Trophoblast cell (in vitro differentiated cells and primary cell): Measurements from ENCODE around the gene NAA30.

ENCODE experiments used
- DNase-seq, 2 donors: peaks; one replicate each; pipeline ENCODE4 v3.0.0-alpha.2; 2016
- H2AFZ ChIP-seq: 2 replicates; pipeline ENCODE4 v1.6.1; 2013; ENCODE audit warnings: low read length, moderate library complexity, mild to moderate bottlenecking; ENCODE audit not compliant: insufficient read depth, poor library complexity
- H2AK5ac ChIP-seq: 2 replicates; pipeline ENCODE4 v1.6.1; 2013; ENCODE audit warnings: mild to moderate bottlenecking, low read length
- H2BK120ac ChIP-seq: 2 replicates; pipeline ENCODE4 v1.6.1; 2013; ENCODE audit warnings: low read length, mild to moderate bottlenecking, moderate library complexity; ENCODE audit not compliant: insufficient read depth, poor library complexity
- H2BK12ac ChIP-seq: 2 replicates; pipeline ENCODE4 v1.6.1; 2013; ENCODE audit warnings: mild to moderate bottlenecking, low read length, moderate library complexity
- H2BK5ac ChIP-seq: 2 replicates; pipeline ENCODE4 v1.6.1; 2013; ENCODE audit warnings: low read length, low read depth, moderate library complexity, mild to moderate bottlenecking; ENCODE audit not compliant: poor library complexity
- H3K14ac ChIP-seq: 2 replicates; pipeline ENCODE4 v1.6.1; 2013; ENCODE audit warnings: mild to moderate bottlenecking, low read length
- H3K18ac ChIP-seq: 2 replicates; pipeline ENCODE4 v1.6.1; 2013; ENCODE audit warnings: mild to moderate bottlenecking, low read length
- H3K23ac ChIP-seq: 2 replicates; pipeline ENCODE4 v1.6.1; 2013; ENCODE audit warnings: low read length
- H3K27ac ChIP-seq: 2 replicates; pipeline ENCODE4 v1.5.1; 2013; ENCODE audit warnings: low read depth, mild to moderate bottlenecking, inconsistent platforms, low read length, moderate library complexity
- H3K27me3 ChIP-seq: 2 replicates; pipeline ENCODE4 v1.6.1; 2013; ENCODE audit warnings: inconsistent platforms, mild to moderate bottlenecking, low read length, moderate library complexity; ENCODE audit not compliant: insufficient read depth
- H3K36me3 ChIP-seq, 2 experiments: 1 replicate in 1 of 2; 2 replicates in 1 of 2; pipeline ENCODE4 v1.6.1; 2013; ENCODE audit warnings: low read length in 2 of 2, mild to moderate bottlenecking in 2 of 2, moderate library complexity in 1 of 2; ENCODE audit not compliant: insufficient read depth in 2 of 2, control insufficient read depth in 1 of 2
- H3K4ac ChIP-seq: 2 replicates; pipeline ENCODE4 v1.6.1; 2013; ENCODE audit warnings: low read depth, mild to moderate bottlenecking, low read length, moderate library complexity
- H3K4me1 ChIP-seq, 2 experiments: 1 replicate in 1 of 2; 2 replicates in 1 of 2; pipeline ENCODE4 v1.6.1; 2013; ENCODE audit warnings: low read length in 2 of 2, mild to moderate bottlenecking in 2 of 2, moderate library complexity in 1 of 2; ENCODE audit not compliant: insufficient read depth in 2 of 2, control insufficient read depth in 1 of 2
- H3K4me2 ChIP-seq: 2 replicates; pipeline ENCODE4 v1.6.1; 2013; ENCODE audit warnings: inconsistent platforms, mild to moderate bottlenecking, low read length, moderate library complexity
- H3K4me3 ChIP-seq: 2 replicates; pipeline ENCODE4 v1.5.1; 2013; ENCODE audit warnings: mild to moderate bottlenecking, low read depth, low read length, inconsistent platforms
- H3K79me1 ChIP-seq: one replicate; pipeline ENCODE4 v1.6.1; 2013; ENCODE audit warnings: low read length
- H3K79me2 ChIP-seq: 2 replicates; pipeline ENCODE4 v1.6.1; 2013; ENCODE audit warnings: low read length, mild to moderate bottlenecking; ENCODE audit not compliant: control insufficient read depth, insufficient read depth, poor library complexity
- H3K9ac ChIP-seq: 2 replicates; pipeline ENCODE4 v1.6.1; 2013; ENCODE audit warnings: mild to moderate bottlenecking, low read length
- H3K9me3 ChIP-seq: 2 replicates; pipeline ENCODE4 v1.6.1; 2013; ENCODE audit warnings: low read depth, mild to moderate bottlenecking, control low read depth, inconsistent platforms, low read length; ENCODE audit not compliant: insufficient read depth
- H4K12ac ChIP-seq: 2 replicates; pipeline ENCODE4 v1.6.1; 2013; ENCODE audit warnings: low read depth, mild to moderate bottlenecking, low read length, moderate library complexity
- H4K8ac ChIP-seq: 2 replicates; pipeline ENCODE4 v1.6.1; 2013; ENCODE audit warnings: low read depth, mild to moderate bottlenecking, low read length, moderate library complexity
- H4K91ac ChIP-seq: one replicate; pipeline ENCODE4 v1.6.1; 2013; ENCODE audit warnings: low read depth, mild to moderate bottlenecking, low read length, moderate library complexity
- WGBS: extraction: QIAGEN DNeasy Blood & Tissue Kit; methylation state at CpG from one replicate; pipeline ENCODE4 v1.1.7; 2013; ENCODE audit warnings: missing lambda C conversion rate; ENCODE audit not compliant: insufficient read length, insufficient coverage; ENCODE audit errors: extremely low coverage; 5-methylcytosine and 5-hydroxymethylcytosine counted together

Gene NAA30

DNA sequence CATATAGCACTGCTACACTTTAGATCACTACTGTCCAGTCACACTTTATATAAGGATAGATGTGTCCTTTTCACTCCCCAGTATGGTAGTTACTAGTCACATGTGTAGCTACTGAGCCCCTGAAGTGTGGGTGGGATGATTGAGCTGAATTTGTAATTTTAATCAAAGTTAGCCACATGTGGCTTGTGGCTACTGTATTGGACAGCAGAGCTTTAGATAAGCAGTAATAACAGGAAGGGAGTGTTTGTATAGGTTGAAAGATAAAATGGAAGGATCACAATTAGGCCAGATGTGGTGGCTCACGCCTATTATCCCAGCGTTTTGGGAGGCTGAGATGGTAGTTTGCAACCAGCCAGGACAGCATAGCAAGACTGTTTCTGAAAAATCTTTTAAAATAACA, 23.5 kb downstream of the NAA30 start:
- no peak overlapping the region for H3K4me2 ChIP-seq
- H3K23ac ChIP-seq = no peak overlapping the region
- no peak overlapping the region for H3K18ac ChIP-seq
- no peak overlapping the region for H2BK5ac ChIP-seq
- no peak overlapping the region for H3K27ac ChIP-seq
- no peak overlapping the region for H3K14ac ChIP-seq
- no peak overlapping the region for H2AK5ac ChIP-seq
- H3K4me3 ChIP-seq = no peak overlapping the region
- DNase-seq = no peak
- no peaks in the 10 kb centered on the region for H3K79me2 ChIP-seq
- no peak overlapping the region for H2AFZ ChIP-seq
- no peaks in the 10 kb centered on the region for H3K4me1 ChIP-seq
- no peak overlapping the region for H4K91ac ChIP-seq
- peaks cover 0 to 3% of the 10 kb centered on the region in 2 experiments for H3K36me3 ChIP-seq
- no CpG with 5 or more reads among the region's 2 CpGs for WGBS
- no peaks in the 10 kb centered on the region for H3K27me3 ChIP-seq
- H3K9me3 ChIP-seq = no peaks in the 10 kb centered on the region
- no peaks in the 10 kb centered on the region for H3K79me1 ChIP-seq
- H3K9ac ChIP-seq = no peak overlapping the region
- no peak overlapping the region for H4K8ac ChIP-seq
- H4K12ac ChIP-seq = no peak overlapping the region
- no peak overlapping the region for H2BK12ac ChIP-seq
- H3K4ac ChIP-seq = no peak overlapping the region
- no peak overlapping the region for H2BK120ac ChIP-seq

DNA sequence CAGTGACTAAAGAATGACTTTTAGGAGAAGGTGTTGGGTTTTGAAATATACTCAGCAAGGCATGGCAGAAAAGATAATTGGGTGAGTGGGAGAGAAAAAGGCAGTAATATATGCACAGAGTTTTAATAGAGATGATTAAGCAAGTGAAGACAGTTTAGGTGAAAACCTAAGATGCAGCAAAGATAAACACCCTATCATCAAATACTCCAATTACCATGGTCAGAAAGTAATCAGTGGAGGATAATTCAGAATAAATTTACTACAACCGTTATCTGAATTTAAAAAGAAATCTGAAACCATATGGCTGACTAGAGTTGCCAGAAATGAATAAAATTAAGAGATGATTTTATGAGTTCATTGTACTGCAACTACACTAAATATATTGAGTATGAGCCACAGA, 26.8 kb downstream of the NAA30 start:
- Histone ChIP-seq H3K4me2 (no peak overlapping the region), H3K23ac (no peak overlapping the region), H3K14ac (no peak overlapping the region), H3K79me2 (no peaks in the 10 kb centered on the region), H3K18ac (no peak overlapping the region), H3K9ac (no peak overlapping the region), H3K79me1 (no peaks in the 10 kb centered on the region), H3K36me3 (no peaks in the 10 kb centered on the region), H2BK5ac (no peak overlapping the region), H4K8ac (no peak overlapping the region), H3K9me3 (no peaks in the 10 kb centered on the region), H2AFZ (no peak overlapping the region), H4K91ac (no peak overlapping the region), H2AK5ac (no peak overlapping the region), H3K4me3 (no peak overlapping the region), H4K12ac (no peak overlapping the region), H2BK120ac (no peak overlapping the region), H3K4ac (no peak overlapping the region), H3K27ac (no peak overlapping the region), H2BK12ac (no peak overlapping the region), H3K4me1 (peaks cover 0 to 4% of the 10 kb centered on the region in 2 experiments), H3K27me3 (no peaks in the 10 kb centered on the region)
- DNase-seq = no peak
- WGBS = no CpG with 5 or more reads among the region's 1 CpG

DNA sequence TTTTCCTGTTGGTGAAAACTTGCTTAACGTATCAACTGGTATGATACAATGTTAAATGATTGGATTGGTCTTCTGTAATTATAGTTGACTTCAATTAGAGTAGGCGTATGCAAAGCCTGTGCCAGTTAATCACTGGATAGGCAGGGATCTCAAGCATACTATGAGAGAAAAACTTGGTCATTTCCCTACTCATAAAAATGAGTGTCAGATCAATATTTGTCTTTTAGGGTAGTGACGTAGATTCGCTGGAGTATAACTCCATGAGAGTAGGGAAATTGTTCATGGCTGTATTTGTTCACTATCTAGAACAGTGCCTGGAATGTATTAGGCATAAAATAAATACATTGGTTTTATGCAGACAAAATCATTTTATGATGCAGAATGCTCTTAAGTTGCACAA, 28.6 kb downstream of the NAA30 start:
- Histone ChIP-seq H3K79me1 (no peaks in the 10 kb centered on the region), H3K27me3 (no peaks in the 10 kb centered on the region), H2AFZ (no peak overlapping the region), H2AK5ac (no peak overlapping the region), H3K27ac (no peak overlapping the region), H3K14ac (no peak overlapping the region), H3K4me2 (no peak overlapping the region), H3K36me3 (no peaks in the 10 kb centered on the region), H3K4me3 (no peak overlapping the region), H4K91ac (no peak overlapping the region), H3K4ac (no peak overlapping the region), H3K9me3 (no peaks in the 10 kb centered on the region), H3K4me1 (peaks cover 0 to 4% of the 10 kb centered on the region in 2 experiments), H4K12ac (no peak overlapping the region), H2BK120ac (no peak overlapping the region), H4K8ac (no peak overlapping the region), H3K79me2 (no peaks in the 10 kb centered on the region), H3K9ac (no peak overlapping the region), H3K18ac (no peak overlapping the region), H2BK12ac (no peak overlapping the region), H2BK5ac (no peak overlapping the region), H3K23ac (no peak overlapping the region)
- DNase-seq = no peak
- no CpG with 5 or more reads among the region's 4 CpGs for WGBS

DNA sequence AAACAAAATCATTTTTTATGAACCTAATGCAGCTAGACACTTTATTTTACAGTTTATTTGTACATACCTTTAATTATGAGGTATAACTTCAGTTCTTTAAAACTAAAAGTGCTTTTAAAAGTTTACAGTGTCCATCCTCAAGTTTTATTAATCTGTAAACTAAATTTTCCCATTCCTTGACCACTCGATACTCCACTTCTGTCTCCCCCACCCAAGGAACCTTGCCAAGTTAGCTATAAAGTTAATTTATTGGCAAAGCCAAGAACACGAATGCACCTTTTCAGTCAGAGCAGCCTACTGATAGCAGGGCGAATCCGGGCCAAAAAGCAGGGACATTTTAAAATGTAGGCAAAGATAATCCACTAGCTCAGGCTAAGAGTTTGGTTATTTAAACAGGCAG, 29.6 kb downstream of the NAA30 start:
- no CpG with 5 or more reads among the region's 4 CpGs for WGBS
- no peak overlapping the region for H2AFZ ChIP-seq

More for the DNA sequence above, 29.6 kb downstream of the NAA30 start:
- H3K27me3 ChIP-seq = no peaks in the 10 kb centered on the region
- no peak overlapping the region for H3K9ac ChIP-seq
- H2BK120ac ChIP-seq = no peak overlapping the region
- no peak overlapping the region for H4K12ac ChIP-seq
- H3K18ac ChIP-seq = no peak overlapping the region
- H3K4me3 ChIP-seq = no peak overlapping the region
- H3K36me3 ChIP-seq = no peaks in the 10 kb centered on the region
- H3K14ac ChIP-seq = no peak overlapping the region
- no peak overlapping the region for H4K8ac ChIP-seq
- H2BK12ac ChIP-seq = no peak overlapping the region
- H3K9me3 ChIP-seq = no peaks in the 10 kb centered on the region
- no peak overlapping the region for H2AK5ac ChIP-seq
- no peaks in the 10 kb centered on the region for H3K79me2 ChIP-seq
- H4K91ac ChIP-seq = no peak overlapping the region
- H3K4me2 ChIP-seq = no peak overlapping the region
- peaks cover 0 to 4% of the 10 kb centered on the region in 2 experiments for H3K4me1 ChIP-seq
- H2BK5ac ChIP-seq = no peak overlapping the region
- H3K79me1 ChIP-seq = no peaks in the 10 kb centered on the region
- no peak overlapping the region for H3K27ac ChIP-seq
- no peak overlapping the region for H3K23ac ChIP-seq
- no peak overlapping the region for H3K4ac ChIP-seq
- DNase-seq = no peak
